ENCODE results near the gene CAPZA1. TPM values are rescaled to one million over a fixed set of nuclear protein-coding genes. Genes with fewer than 3 reads are reported as not detected.
A peak's percentile ranks its signal among the peaks of the same experiment; 100 is the strongest.
"Not testable (repeated sequence)": the region's sequence is repeated elsewhere in the genome, so short reads cannot be mapped to it uniquely, and the experiment has no call there.

CAPZA1 gene
- polyA plus RNA-seq, 1 of the 3 experiments (the other 2 are of a cell fraction) = 50.8 TPM

DNA sequence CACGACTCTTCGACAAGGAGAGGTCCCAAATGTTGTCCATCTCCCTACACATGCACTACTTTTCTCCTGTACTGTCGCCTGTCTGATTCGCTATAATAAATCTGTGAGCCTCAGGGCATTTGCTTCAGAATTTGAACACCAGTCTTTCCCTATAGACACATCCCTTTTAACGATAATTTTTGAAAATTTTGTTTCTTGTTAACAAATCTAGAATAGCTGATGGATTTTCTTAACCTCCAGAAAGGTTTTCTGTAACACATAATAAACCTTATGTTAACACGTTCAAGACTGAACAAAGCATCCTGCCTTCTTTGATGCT is 704 bp downstream of the CAPZA1 start:
- ChIA-PET POLR2A (no interaction called here), CTCF (interaction anchor here (1.0 to 3.4 kb wide), 2 partner anchors 53 to 119 kb away, joined by 3 to 22 read pairs; partner anchors contain the start of gene MOV10)
- Histone ChIP-seq H3K4me1 (ENCODE audit: control insufficient read depth in 1 of 2, insufficient read depth in 2 of 2, low read depth in 1 of 2, low read length in 1 of 2) (peaks cover 12 to 18% of the 10 kb centered on the region in 2 experiments; a peak in 3 of 4 replicates), H3K9ac (peak overlapping the region; percentile 100), H3K36me3 (replicated peaks in 1 of 2; ENCODE audit: control insufficient read depth in 1 of 2, insufficient read depth in 2 of 2, low read length in 1 of 2) (peaks cover 4 to 24% of the 10 kb centered on the region in 2 experiments), H3K27ac (ENCODE audit: low read depth in 2 of 2, low read length in 1 of 2) (peak overlapping the region; percentile 94 to 99), H3K79me2 (ENCODE audit: insufficient read depth) (peaks cover 100% of the 10 kb centered on the region), H3K27me3 (ENCODE audit: insufficient read depth) (no peaks in the 10 kb centered on the region), H3K9me2 (no peaks in the 10 kb centered on the region), H3K9me3 (no peaks in the 10 kb centered on the region), H2AFZ (ENCODE audit: low read depth) (no peak overlapping the region), H3K4me3 (ENCODE audit: low read depth in 2 of 2, low read length in 1 of 2) (peak overlapping the region; percentile 88 to 100), H3F3A (replicated peaks; ENCODE audit: insufficient read depth) (peaks cover 28% of the 10 kb centered on the region), H4K20me1 (ENCODE audit: insufficient read depth) (peaks cover 39% of the 10 kb centered on the region), H3K4me2 (peak overlapping the region; percentile 99)
- no peak for DNase-seq
- 0% methylated on average over 6 of the region's 6 CpGs for WGBS (ENCODE audit: low lambda C conversion rate)
- TF ChIP-seq ELF1 (IDR thresholded peaks at IDR 0.05) (no peak), RCOR1 (IDR thresholded peaks at IDR 0.05; ENCODE audit: low read length) (no peak), MXI1 (IDR thresholded peaks at IDR 0.05; ENCODE audit: low read depth, low read length) (peak; percentile 45; the same call in 1 of the 2 replicates), EP300 (IDR thresholded peaks at IDR 0.05; ENCODE audit: borderline replicate concordance in 1 of 2, low read depth in 1 of 2, low read length in 1 of 2) (no peak)
- TF ChIP-seq, protein P1, sequence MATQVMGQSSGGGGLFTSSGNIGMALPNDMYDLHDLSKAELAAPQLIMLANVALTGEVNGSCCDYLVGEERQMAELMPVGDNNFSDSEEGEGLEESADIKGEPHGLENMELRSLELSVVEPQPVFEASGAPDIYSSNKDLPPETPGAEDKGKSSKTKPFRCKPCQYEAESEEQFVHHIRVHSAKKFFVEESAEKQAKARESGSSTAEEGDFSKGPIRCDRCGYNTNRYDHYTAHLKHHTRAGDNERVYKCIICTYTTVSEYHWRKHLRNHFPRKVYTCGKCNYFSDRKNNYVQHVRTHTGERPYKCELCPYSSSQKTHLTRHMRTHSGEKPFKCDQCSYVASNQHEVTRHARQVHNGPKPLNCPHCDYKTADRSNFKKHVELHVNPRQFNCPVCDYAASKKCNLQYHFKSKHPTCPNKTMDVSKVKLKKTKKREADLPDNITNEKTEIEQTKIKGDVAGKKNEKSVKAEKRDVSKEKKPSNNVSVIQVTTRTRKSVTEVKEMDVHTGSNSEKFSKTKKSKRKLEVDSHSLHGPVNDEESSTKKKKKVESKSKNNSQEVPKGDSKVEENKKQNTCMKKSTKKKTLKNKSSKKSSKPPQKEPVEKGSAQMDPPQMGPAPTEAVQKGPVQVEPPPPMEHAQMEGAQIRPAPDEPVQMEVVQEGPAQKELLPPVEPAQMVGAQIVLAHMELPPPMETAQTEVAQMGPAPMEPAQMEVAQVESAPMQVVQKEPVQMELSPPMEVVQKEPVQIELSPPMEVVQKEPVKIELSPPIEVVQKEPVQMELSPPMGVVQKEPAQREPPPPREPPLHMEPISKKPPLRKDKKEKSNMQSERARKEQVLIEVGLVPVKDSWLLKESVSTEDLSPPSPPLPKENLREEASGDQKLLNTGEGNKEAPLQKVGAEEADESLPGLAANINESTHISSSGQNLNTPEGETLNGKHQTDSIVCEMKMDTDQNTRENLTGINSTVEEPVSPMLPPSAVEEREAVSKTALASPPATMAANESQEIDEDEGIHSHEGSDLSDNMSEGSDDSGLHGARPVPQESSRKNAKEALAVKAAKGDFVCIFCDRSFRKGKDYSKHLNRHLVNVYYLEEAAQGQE (IDR thresholded peaks at IDR 0.05; ENCODE audit: low read depth, low read length) = no peak

DNA sequence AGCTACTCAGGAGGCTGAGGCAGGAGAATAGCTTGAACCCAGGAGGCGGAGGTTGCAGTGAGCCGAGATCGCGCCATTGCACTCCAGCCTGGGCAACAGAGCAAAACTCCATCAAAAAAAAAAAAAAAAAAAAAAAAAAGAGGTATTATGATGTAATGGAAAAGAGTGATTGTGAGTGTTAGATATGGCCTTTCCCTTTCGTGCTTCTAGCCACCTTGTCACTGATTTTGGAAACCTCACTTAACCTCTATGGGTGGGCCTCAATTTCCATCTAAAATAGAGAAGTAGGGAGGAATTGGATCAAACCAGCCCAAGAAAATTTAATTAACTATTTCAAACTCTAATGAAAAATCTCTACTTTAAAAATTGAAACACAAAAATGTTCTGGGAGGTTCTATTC is 4.9 kb downstream of the CAPZA1 start:
- H3K9ac ChIP-seq; H2AFZ ChIP-seq (ENCODE audit: low read depth); H3K9me3 ChIP-seq; DNase-seq; H3K4me2 ChIP-seq; POLR2A ChIA-PET; H3K9me2 ChIP-seq; H3K27me3 ChIP-seq (ENCODE audit: insufficient read depth); H3K27ac ChIP-seq (ENCODE audit: low read depth in 2 of 2, low read length in 1 of 2); H3K4me3 ChIP-seq (ENCODE audit: low read depth in 2 of 2, low read length in 1 of 2): not testable (repeated sequence)
- H4K20me1 ChIP-seq (ENCODE audit: insufficient read depth) = peaks cover 81% of the 10 kb centered on the region
- peaks cover 0 to 16% of the 10 kb centered on the region in 2 experiments for H3K36me3 ChIP-seq (replicated peaks in 1 of 2; ENCODE audit: control insufficient read depth in 1 of 2, insufficient read depth in 2 of 2, low read length in 1 of 2)
- CTCF ChIA-PET = interaction anchor here (1.0 kb wide), 1 partner anchor 122 kb away, joined by 3 read pairs; no protein-coding TSS in a partner anchor
- peaks cover 13 to 18% of the 10 kb centered on the region in 2 experiments; a peak in 3 of 4 replicates for H3K4me1 ChIP-seq (ENCODE audit: control insufficient read depth in 1 of 2, insufficient read depth in 2 of 2, low read depth in 1 of 2, low read length in 1 of 2)
- 98% methylated on average over 5 of the region's 5 CpGs for WGBS (ENCODE audit: low lambda C conversion rate)
- H3F3A ChIP-seq (replicated peaks; ENCODE audit: insufficient read depth) = peaks cover 12% of the 10 kb centered on the region
- H3K79me2 ChIP-seq (ENCODE audit: insufficient read depth) = peaks cover 100% of the 10 kb centered on the region

DNA sequence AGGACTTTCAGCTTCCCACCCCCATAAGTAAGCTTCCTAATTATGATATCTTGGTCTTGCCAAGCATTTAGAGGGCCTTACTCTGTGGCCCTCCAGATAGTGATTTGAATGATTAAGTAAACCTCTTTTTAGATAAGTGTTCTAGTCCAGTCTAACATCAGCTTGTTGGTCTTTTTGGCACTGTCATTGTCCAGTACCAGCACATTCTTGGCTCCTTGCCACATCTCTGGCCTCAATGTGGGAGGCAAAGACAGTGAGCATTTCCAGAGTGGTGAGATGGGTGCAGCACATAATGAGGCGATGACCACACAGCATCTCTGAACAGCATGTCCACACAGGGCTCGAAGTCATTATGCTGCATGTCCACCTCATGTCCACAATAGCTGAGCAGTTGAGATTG is 6.1 kb downstream of the CAPZA1 start:
- TF ChIP-seq TCF12 (IDR thresholded peaks at IDR 0.05) = peak; percentile 33; the same call in 1 of the 2 replicates
- TF ChIP-seq NFIC (IDR thresholded peaks at IDR 0.05; ENCODE audit: borderline replicate concordance) = peak; percentile 70
- TF ChIP-seq POLR2AphosphoS5 (IDR thresholded peaks at IDR 0.05; ENCODE audit: low read depth, low read length) = no peak
- H3K27me3 ChIP-seq (ENCODE audit: insufficient read depth) = no peaks in the 10 kb centered on the region
- no peak overlapping the region for H2AFZ ChIP-seq (ENCODE audit: low read depth)
- H3K36me3 ChIP-seq (replicated peaks in 1 of 2; ENCODE audit: control insufficient read depth in 1 of 2, insufficient read depth in 2 of 2, low read length in 1 of 2) = peaks cover 0 to 16% of the 10 kb centered on the region in 2 experiments
- WGBS (ENCODE audit: low lambda C conversion rate) = 93% methylated on average over 2 of the region's 2 CpGs
- no peak for DNase-seq
- H3K9me3 ChIP-seq = no peaks in the 10 kb centered on the region
- H4K20me1 ChIP-seq (ENCODE audit: insufficient read depth) = peaks cover 91% of the 10 kb centered on the region
- peak overlapping the region in 1 of 2 experiments; percentile 2; a peak in 1 of 4 replicates for H3K27ac ChIP-seq (ENCODE audit: low read depth in 2 of 2, low read length in 1 of 2)
- H3K79me2 ChIP-seq (ENCODE audit: insufficient read depth) = peaks cover 100% of the 10 kb centered on the region
- peak overlapping the region; percentile 18; the same call in 1 of the 2 replicates for H3K4me2 ChIP-seq
- H3K4me1 ChIP-seq (ENCODE audit: control insufficient read depth in 1 of 2, insufficient read depth in 2 of 2, low read depth in 1 of 2, low read length in 1 of 2) = peaks cover 10 to 18% of the 10 kb centered on the region in 2 experiments; a peak in 3 of 4 replicates
- no peaks in the 10 kb centered on the region for H3K9me2 ChIP-seq
- no peak overlapping the region for H3K9ac ChIP-seq
- ChIA-PET POLR2A (no interaction called here), CTCF (interaction anchor here (0.8 kb wide), 2 partner anchors 124 to 235 kb away, joined by 3 to 4 read pairs; no protein-coding TSS in a partner anchor)
- peaks cover 12% of the 10 kb centered on the region for H3F3A ChIP-seq (replicated peaks; ENCODE audit: insufficient read depth)
- no peak overlapping the region for H3K4me3 ChIP-seq (ENCODE audit: low read depth in 2 of 2, low read length in 1 of 2)

All from SK-N-SH (cell line).